ENCODE results near the gene RPS6KA5.
"Not testable (repeated sequence)": the region's sequence is repeated elsewhere in the genome, so short reads cannot be mapped to it uniquely, and the experiment has no call there.

The RPS6KA5 gene

DNA sequence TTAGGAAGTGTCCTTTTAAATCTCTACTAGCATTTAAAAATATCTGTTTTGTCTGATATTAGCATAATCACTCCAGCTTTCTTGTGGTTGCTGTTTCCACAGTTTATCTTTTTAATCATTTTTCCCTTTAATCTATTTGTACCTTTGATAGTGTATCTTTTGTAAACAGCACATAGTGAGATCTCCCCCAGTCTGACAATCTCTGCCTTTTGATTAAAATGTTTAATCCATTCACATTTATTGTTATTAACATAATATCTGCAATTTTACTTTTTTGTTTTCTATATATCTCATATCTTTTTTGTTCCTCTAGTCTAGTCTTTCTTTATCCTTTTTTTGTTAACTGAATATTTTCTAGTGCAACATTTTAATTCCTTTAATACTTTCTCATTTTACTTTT is 104.2 kb downstream of the RPS6KA5 start:
- H3K9me3 ChIP-seq (ENCODE audit: low read length), result peaks cover 13% of the 10 kb centered on the region
- H3K4me3 ChIP-seq (ENCODE audit: low read depth, low read length, poor library complexity, severe bottlenecking), result no peak overlapping the region
- H3K4me2 ChIP-seq (ENCODE audit: low read length), result no peak overlapping the region
- no peak overlapping the region for H3K9ac ChIP-seq (ENCODE audit: low read length)
- TF ChIP-seq, protein P1, sequence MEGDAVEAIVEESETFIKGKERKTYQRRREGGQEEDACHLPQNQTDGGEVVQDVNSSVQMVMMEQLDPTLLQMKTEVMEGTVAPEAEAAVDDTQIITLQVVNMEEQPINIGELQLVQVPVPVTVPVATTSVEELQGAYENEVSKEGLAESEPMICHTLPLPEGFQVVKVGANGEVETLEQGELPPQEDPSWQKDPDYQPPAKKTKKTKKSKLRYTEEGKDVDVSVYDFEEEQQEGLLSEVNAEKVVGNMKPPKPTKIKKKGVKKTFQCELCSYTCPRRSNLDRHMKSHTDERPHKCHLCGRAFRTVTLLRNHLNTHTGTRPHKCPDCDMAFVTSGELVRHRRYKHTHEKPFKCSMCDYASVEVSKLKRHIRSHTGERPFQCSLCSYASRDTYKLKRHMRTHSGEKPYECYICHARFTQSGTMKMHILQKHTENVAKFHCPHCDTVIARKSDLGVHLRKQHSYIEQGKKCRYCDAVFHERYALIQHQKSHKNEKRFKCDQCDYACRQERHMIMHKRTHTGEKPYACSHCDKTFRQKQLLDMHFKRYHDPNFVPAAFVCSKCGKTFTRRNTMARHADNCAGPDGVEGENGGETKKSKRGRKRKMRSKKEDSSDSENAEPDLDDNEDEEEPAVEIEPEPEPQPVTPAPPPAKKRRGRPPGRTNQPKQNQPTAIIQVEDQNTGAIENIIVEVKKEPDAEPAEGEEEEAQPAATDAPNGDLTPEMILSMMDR (IDR thresholded peaks at IDR 0.05; ENCODE audit: low read length), result no peak
- no peak for TF ChIP-seq EZH2 (IDR thresholded peaks at IDR 0.05; ENCODE audit: borderline replicate concordance, low read length)
- H3K27ac ChIP-seq (ENCODE audit: low read depth, low read length, poor library complexity, severe bottlenecking), result no peak overlapping the region
- H3K79me2 ChIP-seq (ENCODE audit: insufficient read depth, low read length), result no peaks in the 10 kb centered on the region
- no peaks in the 10 kb centered on the region for H3F3A ChIP-seq (ENCODE audit: insufficient read depth, low read length)
- no peaks in the 10 kb centered on the region for H4K20me1 ChIP-seq (ENCODE audit: insufficient read depth, low read length)
- no peaks in the 10 kb centered on the region for H3K36me3 ChIP-seq (ENCODE audit: insufficient read depth, low read length)
- no peaks in the 10 kb centered on the region for H3K9me2 ChIP-seq (ENCODE audit: low read depth, low read length)
- no peaks in the 10 kb centered on the region for H3K27me3 ChIP-seq (ENCODE audit: insufficient read depth, low read length)
- H2AFZ ChIP-seq (ENCODE audit: low read length), result no peak overlapping the region
- no peaks in the 10 kb centered on the region for H3K4me1 ChIP-seq (ENCODE audit: insufficient read depth, low read length, severe bottlenecking)

GRCh38 chr14:90953643-90954042 is 106.8 kb downstream of the RPS6KA5 start:
- not testable (repeated sequence) for H3K27ac ChIP-seq (ENCODE audit: low read depth, low read length, poor library complexity, severe bottlenecking); H3K9me2 ChIP-seq (ENCODE audit: low read depth, low read length); H3K79me2 ChIP-seq (ENCODE audit: insufficient read depth, low read length); H3K4me2 ChIP-seq (ENCODE audit: low read length); H4K20me1 ChIP-seq (ENCODE audit: insufficient read depth, low read length); H3K9ac ChIP-seq (ENCODE audit: low read length); H3K4me1 ChIP-seq (ENCODE audit: insufficient read depth, low read length, severe bottlenecking); H3K36me3 ChIP-seq (ENCODE audit: insufficient read depth, low read length); H3F3A ChIP-seq (ENCODE audit: insufficient read depth, low read length); H2AFZ ChIP-seq (ENCODE audit: low read length); H3K4me3 ChIP-seq (ENCODE audit: low read depth, low read length, poor library complexity, severe bottlenecking); H3K27me3 ChIP-seq (ENCODE audit: insufficient read depth, low read length)
- peaks cover 13% of the 10 kb centered on the region for H3K9me3 ChIP-seq (ENCODE audit: low read length)

GRCh38 chr14:90943367-90943766 is 117.1 kb downstream of the RPS6KA5 start:
- H3K9me2 ChIP-seq (ENCODE audit: low read depth, low read length), result no peaks in the 10 kb centered on the region
- no peaks in the 10 kb centered on the region for H3F3A ChIP-seq (ENCODE audit: insufficient read depth, low read length)
- no peak overlapping the region for H2AFZ ChIP-seq (ENCODE audit: low read length)
- H3K9ac ChIP-seq (ENCODE audit: low read length), result no peak overlapping the region
- no peaks in the 10 kb centered on the region for H3K79me2 ChIP-seq (ENCODE audit: insufficient read depth, low read length)
- no peaks in the 10 kb centered on the region for H3K27me3 ChIP-seq (ENCODE audit: insufficient read depth, low read length)
- TF ChIP-seq, protein P1 (IDR thresholded peaks at IDR 0.05; ENCODE audit: low read length), result no peak
- TF ChIP-seq EZH2 (IDR thresholded peaks at IDR 0.05; ENCODE audit: borderline replicate concordance, low read length), result no peak
- H3K9me3 ChIP-seq (ENCODE audit: low read length), result peaks cover 10% of the 10 kb centered on the region; the same call in 1 of the 2 replicates
- no peaks in the 10 kb centered on the region for H4K20me1 ChIP-seq (ENCODE audit: insufficient read depth, low read length)
- H3K4me1 ChIP-seq (ENCODE audit: insufficient read depth, low read length, severe bottlenecking), result no peaks in the 10 kb centered on the region
- H3K4me3 ChIP-seq (ENCODE audit: low read depth, low read length, poor library complexity, severe bottlenecking), result no peak overlapping the region
- no peak overlapping the region for H3K27ac ChIP-seq (ENCODE audit: low read depth, low read length, poor library complexity, severe bottlenecking)
- peaks cover 4% of the 10 kb centered on the region; the same call in 1 of the 2 replicates for H3K36me3 ChIP-seq (ENCODE audit: insufficient read depth, low read length)
- H3K4me2 ChIP-seq (ENCODE audit: low read length), result no peak overlapping the region

DNA sequence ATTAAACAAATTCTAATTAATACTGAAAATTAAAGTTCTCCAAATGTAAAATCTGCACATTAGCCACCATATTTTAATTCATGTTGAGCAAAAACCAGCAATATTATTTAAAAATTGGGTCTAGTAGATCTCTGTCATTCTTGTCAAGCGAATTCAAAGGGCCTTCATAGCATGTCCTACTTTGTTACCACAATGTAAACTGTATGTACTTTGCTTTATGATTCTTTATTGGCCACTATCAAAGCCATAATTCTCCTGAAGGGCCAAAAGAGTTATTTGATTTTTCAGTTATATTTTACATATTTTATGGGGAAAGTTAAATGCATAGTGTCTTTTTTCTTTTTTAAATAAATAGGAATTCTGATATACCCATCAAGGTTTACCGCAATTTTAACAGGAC is 117.9 kb downstream of the RPS6KA5 start:
- Histone ChIP-seq H3K79me2 (ENCODE audit: insufficient read depth, low read length) (no peaks in the 10 kb centered on the region), H3K27ac (ENCODE audit: low read depth, low read length, poor library complexity, severe bottlenecking) (no peak overlapping the region), H3K9me2 (ENCODE audit: low read depth, low read length) (no peaks in the 10 kb centered on the region), H3K4me3 (ENCODE audit: low read depth, low read length, poor library complexity, severe bottlenecking) (no peak overlapping the region), H3K4me1 (ENCODE audit: insufficient read depth, low read length, severe bottlenecking) (no peaks in the 10 kb centered on the region), H3F3A (ENCODE audit: insufficient read depth, low read length) (no peaks in the 10 kb centered on the region), H3K9me3 (ENCODE audit: low read length) (peaks cover 10% of the 10 kb centered on the region; the same call in 1 of the 2 replicates), H2AFZ (ENCODE audit: low read length) (no peak overlapping the region), H4K20me1 (ENCODE audit: insufficient read depth, low read length) (no peaks in the 10 kb centered on the region), H3K4me2 (ENCODE audit: low read length) (no peak overlapping the region), H3K36me3 (ENCODE audit: insufficient read depth, low read length) (peaks cover 4% of the 10 kb centered on the region; the same call in 1 of the 2 replicates), H3K9ac (ENCODE audit: low read length) (no peak overlapping the region), H3K27me3 (ENCODE audit: insufficient read depth, low read length) (no peaks in the 10 kb centered on the region)
- TF ChIP-seq, protein P1 (IDR thresholded peaks at IDR 0.05; ENCODE audit: low read length), result no peak
- no peak for TF ChIP-seq EZH2 (IDR thresholded peaks at IDR 0.05; ENCODE audit: borderline replicate concordance, low read length)
